MCF 10A (cell line): ENCODE data around the gene RAD18. TPM values are rescaled to one million over a fixed set of nuclear protein-coding genes. Genes with fewer than 3 reads are reported as not detected.

Source experiments
- BruUV-seq: library from RNA; stranded (reverse); fragments of 400-500 nt; replicated peaks from 2 replicates; lab custom pipeline; 2021; lab: Mats Ljungman, UMichigan
- CTCF ChIA-PET: fragments of 300-600 bp; sonication (Branson Sonifier 250); formaldehyde crosslinking; extraction: SDS; loops from one replicate; lab custom pipeline; 2021; ENCODE audit warnings: antibody characterized with exemption, inconsistent platforms; lab: Yijun Ruan, JAX
- POLR2A ChIA-PET: fragments of 300-600, 350-650 bp; sonication (Branson Sonifier 250); formaldehyde crosslinking; extraction: SDS; loops from one replicate; lab custom pipeline; 2020; ENCODE audit warnings: antibody characterized with exemption, inconsistent platforms; lab: Yijun Ruan, JAX
- DNase-seq: peaks from one replicate; pipeline ENCODE4 v3.0.0-alpha.2; 2018; ENCODE audit not compliant: unreplicated experiment
- H3K27ac Mint-ChIP-seq: one replicate; pipeline ENCODE4 v1.8.0; 2022; ENCODE audit warnings: mild to moderate bottlenecking, low read depth, mixed read lengths; ENCODE audit not compliant: unreplicated experiment
- H3K27me3 Mint-ChIP-seq: one replicate; pipeline ENCODE4 v1.8.0; 2022; ENCODE audit warnings: mixed read lengths; ENCODE audit not compliant: insufficient read depth, unreplicated experiment
- H3K36me3 Mint-ChIP-seq: one replicate; pipeline ENCODE4 v1.8.0; 2022; ENCODE audit warnings: mild to moderate bottlenecking, moderate library complexity, mixed read lengths; ENCODE audit not compliant: insufficient read depth, unreplicated experiment
- H3K4me1 Mint-ChIP-seq: one replicate; pipeline ENCODE4 v1.8.0; 2022; ENCODE audit warnings: mixed read lengths; ENCODE audit not compliant: insufficient read depth, unreplicated experiment
- H3K4me3 Mint-ChIP-seq: one replicate; pipeline ENCODE4 v1.8.0; 2022; ENCODE audit warnings: mild to moderate bottlenecking, moderate library complexity, mixed read lengths; ENCODE audit not compliant: unreplicated experiment
- H3K9me3 Mint-ChIP-seq: one replicate; pipeline ENCODE4 v1.8.0; 2022; ENCODE audit warnings: mixed read lengths; ENCODE audit not compliant: unreplicated experiment
- CTCF ChIP-seq: fragments of 200-600 bp; IDR thresholded peaks from one replicate; pipeline ENCODE4 v1.8.0; 2022; ENCODE audit warnings: antibody characterized with exemption, mild to moderate bottlenecking; ENCODE audit not compliant: unreplicated experiment
- intact Hi-C: fragments of 100-400 bp; cut with micrococcal nuclease; formaldehyde crosslinking; loops from 2 replicates; pipeline ENCODE4 v1.14.1; 2022
- total RNA-seq: library from RNA; stranded (reverse); gene quantifications from 2 replicates; pipeline ENCODE4 v1.2.3, GENCODE V29; 2022

RAD18 gene
- total RNA-seq, 1 experiment from 2014 or later: 29.1 TPM

- Mint-ChIP-seq H3K4me1 (no peaks in the 10 kb centered on the region), H3K27me3 (no peaks in the 10 kb centered on the region), H3K36me3 (peaks cover 8% of the 10 kb centered on the region), H3K4me3 (no peak overlapping the region), H3K9me3 (no peaks in the 10 kb centered on the region), H3K27ac (no peak overlapping the region)
- no peak for TF ChIP-seq CTCF
- POLR2A ChIA-PET: no interaction called here
- DNase-seq: no peak
- CTCF ChIA-PET: interaction anchor here (0.8 to 3.8 kb wide), 4 partner anchors 9 to 323 kb away, joined by 5 to 25 read pairs (median 12); no protein-coding TSS in a partner anchor
- intact Hi-C loops: no loop called here
- no TSS peak for BruUV-seq
These were observed 16.0 kb upstream of the RAD18 start for GRCh38 chr3:8979262-8979661.

- no peak for DNase-seq
- intact Hi-C loops: no loop called here
- Mint-ChIP-seq H3K4me3 (no peak overlapping the region), H3K4me1 (no peaks in the 10 kb centered on the region), H3K9me3 (no peaks in the 10 kb centered on the region), H3K27me3 (no peaks in the 10 kb centered on the region), H3K36me3 (peaks cover 4% of the 10 kb centered on the region), H3K27ac (no peak overlapping the region)
- TF ChIP-seq CTCF: no peak
- no TSS peak for BruUV-seq
- ChIA-PET POLR2A (interaction anchor here (0.6 to 1.2 kb wide), 2 partner anchors 14 to 271 kb away, joined by 3 to 4 read pairs; partner anchors contain the start of gene SRGAP3), CTCF (interaction anchor here (1.6 to 3.8 kb wide), 3 partner anchors 9 to 324 kb away, joined by 12 to 25 read pairs (median 13); no protein-coding TSS in a partner anchor)
These were observed 15.3 kb upstream of the RAD18 start for GRCh38 chr3:8978551-8978950.

- Mint-ChIP-seq H3K4me3 (no peak overlapping the region), H3K27ac (no peak overlapping the region), H3K9me3 (no peaks in the 10 kb centered on the region), H3K27me3 (no peaks in the 10 kb centered on the region), H3K4me1 (no peaks in the 10 kb centered on the region), H3K36me3 (no peaks in the 10 kb centered on the region)
- intact Hi-C loops: no loop called here
- ChIA-PET POLR2A (interaction anchor here (0.6 kb wide), 2 partner anchors 149 to 328 kb away, joined by 3 read pairs; no protein-coding TSS in a partner anchor), CTCF (interaction anchor here (0.6 to 13.4 kb wide), 4 partner anchors 11 to 400 kb away, joined by 3 to 200 read pairs (median 6); no protein-coding TSS in a partner anchor)
- no peak for DNase-seq
- BruUV-seq: no TSS peak
- no peak for TF ChIP-seq CTCF
These were observed 13.4 kb upstream of the RAD18 start for GRCh38 chr3:8976540-8977182.
